ENCODE data around the gene PRKCH.
"Not testable (repeated sequence)": the region's sequence is repeated elsewhere in the genome, so short reads cannot be mapped to it uniquely, and the experiment has no call there.

Gene PRKCH

GRCh38 chr14:61460063-61460462 is 138.7 kb downstream of the PRKCH start:
- DNase-seq (ENCODE audit: low read depth), result no peak

GRCh38 chr14:61460718-61461611 is 139.6 kb downstream of the PRKCH start:
- no peak for DNase-seq (ENCODE audit: low read depth)

GRCh38 chr14:61461808-61462275 is 140.5 kb downstream of the PRKCH start:
- no peak for DNase-seq (ENCODE audit: low read depth)

- DNase-seq (ENCODE audit: low read depth), result no peak
Observed at GRCh38 chr14:61462566-61463193, 141.3 kb downstream of the PRKCH start.

GRCh38 chr14:61463664-61464285 is 142.4 kb downstream of the PRKCH start:
- no peak for DNase-seq (ENCODE audit: low read depth)

- not testable (repeated sequence) for DNase-seq (ENCODE audit: low read depth)
Observed at GRCh38 chr14:61464539-61465320, 143.4 kb downstream of the PRKCH start.

- DNase-seq (ENCODE audit: low read depth), result no peak
Observed at GRCh38 chr14:61466249-61466904, 145.0 kb downstream of the PRKCH start.

GRCh38 chr14:61466905-61467280 is 145.5 kb downstream of the PRKCH start:
- DNase-seq (ENCODE audit: low read depth), result no peak

GRCh38 chr14:61467296-61467695 is 145.9 kb downstream of the PRKCH start:
- DNase-seq (ENCODE audit: low read depth), result no peak

GRCh38 chr14:61468063-61468825 is 146.9 kb downstream of the PRKCH start:
- DNase-seq (ENCODE audit: low read depth), result no peak

GRCh38 chr14:61469781-61470180 is 148.4 kb downstream of the PRKCH start:
- DNase-seq (ENCODE audit: low read depth), result no peak

GRCh38 chr14:61470261-61470960 is 149.0 kb downstream of the PRKCH start:
- DNase-seq (ENCODE audit: low read depth), result no peak

GRCh38 chr14:61470961-61471293 is 149.5 kb downstream of the PRKCH start:
- DNase-seq (ENCODE audit: low read depth), result no peak

GRCh38 chr14:61471297-61472005 is 150.1 kb downstream of the PRKCH start:
- DNase-seq (ENCODE audit: low read depth), result no peak

GRCh38 chr14:61472011-61472672 is 150.8 kb downstream of the PRKCH start:
- DNase-seq (ENCODE audit: low read depth), result no peak

- peak; percentile 48 for DNase-seq (ENCODE audit: low read depth)
Observed at GRCh38 chr14:61472801-61473376, 151.5 kb downstream of the PRKCH start.

- DNase-seq (ENCODE audit: low read depth), result no peak
Observed at GRCh38 chr14:61474015-61474414, 152.6 kb downstream of the PRKCH start.

GRCh38 chr14:61474701-61475100 is 153.3 kb downstream of the PRKCH start:
- DNase-seq (ENCODE audit: low read depth), result no peak

GRCh38 chr14:61475316-61475715 is 153.9 kb downstream of the PRKCH start:
- no peak for DNase-seq (ENCODE audit: low read depth)
